Mucosa of rectum (tissue), 2 donors: ENCODE results near the gene CARTPT.

Source experiments
- H3K27ac ChIP-seq, 2 donors: one replicate each; pipeline ENCODE4 v1.7.0; 2013; ENCODE audit warnings: inconsistent platforms in 2 of 2, low read depth in 2 of 2, low read length in 2 of 2
- H3K27me3 ChIP-seq, 2 donors: one replicate each; pipeline ENCODE4 v1.7.0; 2013; ENCODE audit warnings: low read length in 2 of 2; ENCODE audit not compliant: control insufficient read depth in 2 of 2, insufficient read depth in 2 of 2
- H3K36me3 ChIP-seq, 2 donors: one replicate each; pipeline ENCODE4 v1.7.0; 2013; ENCODE audit warnings: low read length in 2 of 2; ENCODE audit not compliant: control insufficient read depth in 2 of 2, insufficient read depth in 2 of 2
- H3K4me1 ChIP-seq, 2 donors: one replicate each; pipeline ENCODE4 v1.7.0; 2013; ENCODE audit warnings: low read length in 2 of 2, mild to moderate bottlenecking in 1 of 2; ENCODE audit not compliant: control insufficient read depth in 2 of 2, insufficient read depth in 2 of 2
- H3K4me3 ChIP-seq, 2 donors: one replicate each; pipeline ENCODE4 v1.7.0; 2013; ENCODE audit warnings: low read length in 2 of 2
- H3K9ac ChIP-seq, 2 donors: one replicate each; pipeline ENCODE4 v1.7.0; 2013; ENCODE audit warnings: low read length in 2 of 2, low read depth in 1 of 2, mild to moderate bottlenecking in 1 of 2
- H3K9me3 ChIP-seq, 2 donors: one replicate each; pipeline ENCODE4 v1.7.0; 2013; ENCODE audit warnings: low read length in 2 of 2; ENCODE audit not compliant: control insufficient read depth in 2 of 2
- donor health status: healthy.
- donor health status: Normal muscosa, but diverticular disease.

Gene CARTPT

DNA sequence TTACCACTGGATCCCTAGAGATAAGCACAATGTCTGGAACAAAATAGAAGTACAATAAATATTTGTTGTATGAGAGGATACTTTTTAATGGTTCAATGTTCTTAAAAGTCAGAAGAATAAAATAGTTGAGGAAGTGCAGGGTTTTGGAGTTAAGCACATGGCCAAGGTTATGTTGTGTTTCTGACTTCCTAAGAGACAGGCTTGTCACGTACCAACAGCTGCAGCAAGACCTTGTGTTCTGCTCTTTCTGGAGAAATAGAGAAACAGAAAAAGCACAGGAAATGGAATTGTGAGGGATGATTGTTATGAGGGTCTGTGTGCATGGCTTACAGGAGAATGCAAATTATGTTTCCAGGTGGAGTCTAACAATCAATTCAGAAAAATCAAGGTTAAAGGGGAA, 12.9 kb downstream of the CARTPT start:
- no peaks in the 10 kb centered on the region for H3K27me3 ChIP-seq
- no peaks in the 10 kb centered on the region for H3K4me1 ChIP-seq
- no peaks in the 10 kb centered on the region for H3K36me3 ChIP-seq
- H3K9me3 ChIP-seq = no peaks in the 10 kb centered on the region
- H3K9ac ChIP-seq = no peak overlapping the region
- no peak overlapping the region for H3K27ac ChIP-seq
- no peak overlapping the region for H3K4me3 ChIP-seq

DNA sequence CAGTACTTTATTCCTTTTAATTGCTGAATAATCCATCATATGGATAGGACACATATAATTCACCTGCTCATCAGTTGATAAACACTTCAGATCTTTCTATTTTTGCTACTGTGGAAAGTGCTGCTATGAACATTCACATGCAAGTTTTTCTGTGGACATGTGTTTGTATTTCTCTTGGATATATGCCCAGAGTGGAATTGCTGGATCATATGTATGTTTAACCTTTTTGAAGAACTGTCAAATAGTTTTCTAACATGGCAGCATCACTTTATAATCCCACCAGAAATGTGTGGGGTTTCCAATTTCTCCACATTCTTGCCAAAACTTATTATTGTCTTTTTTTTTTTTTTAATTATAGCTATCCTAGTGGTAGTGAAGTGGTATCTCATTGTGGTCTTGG, 15.1 kb downstream of the CARTPT start:
- Histone ChIP-seq H3K9ac (no peak overlapping the region), H3K4me3 (no peak overlapping the region), H3K27ac (no peak overlapping the region), H3K9me3 (no peaks in the 10 kb centered on the region), H3K27me3 (no peaks in the 10 kb centered on the region), H3K36me3 (no peaks in the 10 kb centered on the region), H3K4me1 (no peaks in the 10 kb centered on the region)

DNA sequence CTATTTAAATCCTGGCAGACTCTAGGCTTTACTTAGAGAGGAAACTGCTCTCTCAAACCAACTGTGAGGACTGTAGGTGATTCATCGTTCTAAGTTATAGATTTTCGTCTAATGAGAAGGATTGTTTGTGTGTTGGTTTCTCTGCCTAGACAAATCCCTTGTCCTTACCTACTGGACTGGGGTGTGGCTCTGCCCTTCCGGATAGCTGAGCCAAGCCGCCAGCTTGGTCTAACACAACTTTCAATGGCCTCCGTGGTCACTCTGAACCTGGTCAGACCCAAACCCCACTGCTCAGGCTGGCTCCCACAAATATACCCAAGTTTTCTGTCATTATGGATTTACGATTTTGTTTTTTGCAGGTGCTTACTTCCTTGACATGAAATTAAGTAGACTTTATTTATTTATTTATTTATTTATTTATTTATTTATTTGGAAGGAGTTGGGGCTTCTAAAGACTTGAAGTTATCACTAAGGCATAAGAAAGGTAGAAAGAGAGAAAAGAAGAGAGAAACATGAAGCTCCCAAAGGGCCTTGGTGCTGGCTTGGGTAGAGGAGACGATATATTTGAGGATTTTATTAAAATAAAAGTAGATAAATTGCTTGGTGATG, 19.0 kb downstream of the CARTPT start:
- no peaks in the 10 kb centered on the region for H3K36me3 ChIP-seq
- no peak overlapping the region for H3K4me3 ChIP-seq
- H3K9me3 ChIP-seq = no peaks in the 10 kb centered on the region
- no peak overlapping the region for H3K9ac ChIP-seq
- H3K27ac ChIP-seq = no peak overlapping the region
- peaks cover 0 to under 1% of the 10 kb centered on the region in 2 donors for H3K4me1 ChIP-seq
- H3K27me3 ChIP-seq = no peaks in the 10 kb centered on the region

DNA sequence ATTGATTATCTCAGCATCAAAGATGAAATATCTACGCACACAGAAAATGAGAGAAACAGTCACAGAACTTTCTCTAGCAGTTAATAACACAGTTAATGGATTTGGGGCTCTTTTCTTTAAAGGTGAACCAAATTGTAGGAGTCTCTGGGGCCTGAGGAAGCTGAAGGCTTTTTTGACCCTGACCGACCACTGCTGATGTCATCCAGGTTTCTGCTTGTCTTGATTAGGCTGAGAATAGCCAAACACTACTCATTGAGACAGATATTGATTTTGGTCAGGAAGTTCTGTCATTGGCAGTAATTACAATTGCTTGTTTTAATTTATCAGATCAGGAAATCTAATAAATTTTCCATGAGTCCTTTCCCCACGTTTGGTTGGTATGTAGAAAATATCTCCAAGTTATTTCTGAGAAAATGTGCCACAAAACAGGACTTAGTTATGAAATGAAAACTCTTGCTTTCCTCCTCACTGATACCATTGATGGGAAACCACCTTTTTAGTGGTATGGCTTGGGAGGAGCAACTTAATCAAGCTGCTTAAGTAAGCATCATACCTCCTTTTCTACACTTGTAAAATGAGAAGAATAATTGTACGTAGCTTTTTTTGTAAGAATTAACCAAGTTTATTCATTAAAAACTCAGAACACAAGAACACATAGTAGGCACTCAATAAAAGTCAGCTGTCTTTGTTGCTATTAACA, 19.7 kb downstream of the CARTPT start:
- no peaks in the 10 kb centered on the region for H3K36me3 ChIP-seq
- no peak overlapping the region for H3K9ac ChIP-seq
- H3K9me3 ChIP-seq = no peaks in the 10 kb centered on the region
- H3K4me3 ChIP-seq = no peak overlapping the region
- no peak overlapping the region for H3K27ac ChIP-seq
- H3K4me1 ChIP-seq = peaks cover 0 to 8% of the 10 kb centered on the region in 2 donors
- no peaks in the 10 kb centered on the region for H3K27me3 ChIP-seq

DNA sequence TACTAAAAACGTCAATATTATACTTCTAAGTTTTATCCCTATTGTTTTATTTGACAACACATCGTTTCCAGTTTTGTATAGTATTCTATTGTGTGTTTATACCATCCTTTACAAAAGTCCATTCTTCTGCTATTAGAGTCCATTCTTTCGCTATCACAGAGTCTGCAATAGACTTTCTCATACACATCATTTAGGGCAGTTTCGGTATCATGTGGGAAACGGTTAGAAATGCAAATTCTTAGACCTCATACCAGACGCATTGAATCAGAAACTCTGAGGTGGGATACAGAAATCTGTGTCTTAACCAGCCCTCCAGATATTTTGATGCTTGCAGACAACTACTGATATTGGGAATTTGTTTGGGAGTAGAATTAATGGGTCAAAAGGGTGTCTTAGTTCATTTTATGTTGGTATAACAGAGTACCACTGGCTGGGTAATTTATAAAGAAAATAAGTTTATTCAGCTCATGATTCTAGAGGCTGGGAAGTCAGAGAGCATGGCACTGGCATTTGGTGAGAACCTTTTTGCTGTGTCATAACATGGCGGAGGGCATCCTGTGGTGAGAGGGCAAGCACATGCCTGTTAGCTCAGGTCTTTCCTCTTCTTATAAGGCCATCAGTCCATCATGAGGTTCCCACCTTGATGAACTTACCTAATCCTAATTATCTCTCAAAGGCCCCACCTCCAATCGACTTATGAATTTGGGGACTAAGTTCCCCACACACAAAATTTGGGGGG, 21.1 kb downstream of the CARTPT start:
- Histone ChIP-seq H3K4me1 (peaks cover 2 to 18% of the 10 kb centered on the region in 2 donors), H3K27me3 (no peaks in the 10 kb centered on the region), H3K9me3 (no peaks in the 10 kb centered on the region), H3K9ac (no peak overlapping the region), H3K36me3 (no peaks in the 10 kb centered on the region), H3K27ac (no peak overlapping the region), H3K4me3 (no peak overlapping the region)

DNA sequence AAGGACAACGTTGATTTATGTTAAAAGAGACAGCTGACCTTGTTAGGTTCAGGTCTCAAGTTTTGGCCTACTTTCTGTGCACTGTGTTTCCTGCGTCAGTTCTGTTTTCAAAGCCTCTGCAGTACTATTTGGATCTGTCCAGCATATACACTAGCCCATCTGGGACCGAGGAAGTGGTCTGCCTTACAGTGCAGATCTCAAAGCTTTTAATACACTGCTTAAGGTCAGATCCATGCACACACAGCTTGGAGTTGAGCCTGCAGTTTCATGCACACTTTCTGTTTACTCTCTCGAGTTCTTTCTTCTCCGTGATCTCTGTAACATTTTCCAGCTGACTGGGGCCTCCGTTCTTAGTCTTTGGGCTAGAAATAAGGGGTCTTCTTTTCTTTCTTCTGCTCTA, 24.1 kb downstream of the CARTPT start:
- H3K4me3 ChIP-seq = no peak overlapping the region
- peak overlapping the region; percentile 21 to 76 for H3K27ac ChIP-seq
- no peak overlapping the region for H3K9ac ChIP-seq
- peaks cover 2 to 20% of the 10 kb centered on the region in 2 donors for H3K4me1 ChIP-seq
- H3K9me3 ChIP-seq = no peaks in the 10 kb centered on the region
- no peaks in the 10 kb centered on the region for H3K27me3 ChIP-seq
- no peaks in the 10 kb centered on the region for H3K36me3 ChIP-seq

DNA sequence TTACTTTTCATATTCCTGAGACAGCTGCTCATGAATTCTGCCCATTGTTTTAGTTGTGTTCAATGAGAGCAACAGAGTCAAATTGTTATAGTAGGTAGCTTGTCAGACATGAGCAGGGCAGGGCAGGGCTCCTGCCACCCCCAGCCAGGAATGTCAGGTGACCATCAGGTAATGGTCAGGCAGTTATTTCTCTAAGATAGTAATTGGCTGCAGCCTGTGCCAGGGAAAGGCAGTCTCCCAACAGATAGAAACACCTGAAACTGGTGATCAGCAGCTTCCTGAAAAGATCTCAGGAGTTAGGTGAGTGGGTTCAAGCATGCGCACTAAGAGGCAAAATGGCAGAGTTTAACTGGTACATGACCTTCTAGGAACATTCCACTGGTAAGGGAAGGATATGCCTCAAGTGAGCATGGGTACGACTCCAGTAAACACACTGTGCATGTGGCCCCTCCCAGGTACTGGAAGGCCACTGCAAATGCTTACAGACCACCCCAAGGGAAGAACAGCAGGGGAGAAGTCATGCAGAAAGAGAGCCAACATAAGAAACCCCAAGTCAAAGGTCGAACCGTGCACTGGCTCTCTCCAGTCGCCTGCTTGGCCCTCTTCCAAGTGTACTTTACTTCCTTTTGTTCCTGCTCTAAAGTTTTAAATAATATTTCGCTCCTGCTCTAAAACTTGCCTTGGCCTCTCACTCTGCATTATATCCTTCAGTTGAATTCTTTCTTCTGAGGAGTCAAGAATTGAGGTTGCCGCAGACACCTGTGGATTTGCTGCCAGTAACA, 25.1 kb downstream of the CARTPT start:
- Histone ChIP-seq H3K36me3 (no peaks in the 10 kb centered on the region), H3K9ac (no peak overlapping the region), H3K4me3 (peak overlapping the region in 1 of 2 donors; percentile 22)

DNA sequence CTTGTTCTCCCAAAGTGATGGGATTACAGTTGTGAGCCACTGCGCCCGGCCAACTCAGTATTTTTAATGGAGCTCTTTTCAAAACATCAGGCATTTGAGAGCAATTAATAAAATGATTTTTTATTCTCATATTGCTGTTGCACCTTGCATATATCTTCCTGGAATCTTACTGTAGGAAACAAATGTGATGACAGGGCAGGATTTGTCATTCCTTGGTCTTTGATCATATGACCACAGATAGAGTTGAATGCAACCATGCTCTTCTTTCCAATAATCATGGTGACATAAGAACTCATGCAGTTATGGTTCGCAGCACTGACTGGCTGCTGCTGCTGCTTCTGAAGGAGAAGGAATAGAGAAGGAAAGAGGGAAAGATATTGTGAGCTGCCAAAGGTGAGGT, 28.1 kb downstream of the CARTPT start:
- no peak overlapping the region for H3K4me3 ChIP-seq
- no peaks in the 10 kb centered on the region for H3K9me3 ChIP-seq
- no peak overlapping the region for H3K27ac ChIP-seq
- no peaks in the 10 kb centered on the region for H3K36me3 ChIP-seq
- no peaks in the 10 kb centered on the region for H3K27me3 ChIP-seq
- peaks cover 2 to 30% of the 10 kb centered on the region in 2 donors for H3K4me1 ChIP-seq
- no peak overlapping the region for H3K9ac ChIP-seq

More for the DNA sequence above, 25.1 kb downstream of the CARTPT start:
- Histone ChIP-seq H3K4me1 (peaks cover 2 to 28% of the 10 kb centered on the region in 2 donors), H3K27me3 (no peaks in the 10 kb centered on the region), H3K9me3 (no peaks in the 10 kb centered on the region), H3K27ac (peak overlapping the region in 1 of 2 donors; percentile 76)

DNA sequence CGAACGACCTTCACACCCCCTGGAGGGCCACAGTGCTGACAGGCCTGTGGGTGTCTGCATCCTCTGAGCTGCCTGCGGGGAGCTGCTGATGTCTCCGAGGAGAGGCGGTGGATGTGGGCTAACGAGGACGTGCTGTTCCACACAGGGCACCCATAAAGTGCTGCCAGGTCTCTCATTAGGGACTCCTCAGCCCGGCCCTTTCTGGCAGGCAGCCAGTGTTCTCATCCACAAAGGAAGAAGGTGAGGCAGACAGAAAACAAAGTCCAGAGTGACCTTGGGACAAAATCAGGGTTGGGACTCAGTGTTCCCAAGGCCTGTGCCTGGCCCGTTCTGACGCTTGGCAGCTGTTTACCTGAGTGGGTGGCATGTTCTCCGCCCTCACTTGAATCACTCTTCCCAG, 29.3 kb downstream of the CARTPT start:
- Histone ChIP-seq H3K4me3 (no peak overlapping the region), H3K9me3 (no peaks in the 10 kb centered on the region), H3K27ac (peak overlapping the region in 1 of 2 donors; percentile 80), H3K9ac (no peak overlapping the region), H3K27me3 (no peaks in the 10 kb centered on the region), H3K4me1 (peaks cover 2 to 26% of the 10 kb centered on the region in 2 donors), H3K36me3 (no peaks in the 10 kb centered on the region)
